Measurements from ENCODE around the gene MUC5AC. TPM values are rescaled to one million over a fixed set of nuclear protein-coding genes. Genes with fewer than 3 reads are reported as not detected.

Gene MUC5AC
- total and polyA plus RNA-seq, 4 donors = not detected

DNA sequence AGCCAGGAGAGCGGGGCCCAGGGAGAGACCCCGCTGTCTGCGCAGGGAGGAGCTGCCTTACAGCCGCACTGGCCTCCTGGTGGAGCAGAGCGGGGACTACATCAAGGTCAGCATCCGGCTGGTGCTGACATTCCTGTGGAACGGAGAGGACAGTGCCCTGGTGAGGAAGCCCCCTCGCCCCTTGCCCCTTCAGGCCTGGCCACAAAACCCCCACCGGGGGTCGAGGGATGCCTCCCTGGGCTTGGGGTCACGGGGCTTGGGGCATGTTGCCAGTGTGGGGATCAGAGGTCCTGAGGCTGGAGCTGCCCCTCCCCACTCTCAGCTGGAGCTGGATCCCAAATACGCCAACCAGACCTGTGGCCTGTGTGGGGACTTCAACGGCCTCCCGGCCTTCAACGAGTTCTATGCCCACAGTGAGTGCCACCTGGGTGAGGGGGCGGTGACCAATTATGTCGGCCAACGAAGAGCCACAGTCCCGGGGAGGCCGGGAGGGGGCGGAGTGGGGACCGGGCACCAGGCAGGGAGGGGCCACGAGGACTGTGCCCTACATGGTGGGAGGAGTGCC is 69.3 kb downstream of the MUC5AC start:
- WGBS = 58% methylated on average over 23 of the region's 23 CpGs
- no peak overlapping the region for H3K27ac ChIP-seq (ENCODE audit: low read depth in 1 of 2, low read length in 2 of 2)
- H3K27me3 ChIP-seq (ENCODE audit: control insufficient read depth in 4 of 4, insufficient read depth in 4 of 4, low read length in 3 of 4) = no peaks in the 10 kb centered on the region
- H3K9me3 ChIP-seq (ENCODE audit: control insufficient read depth in 4 of 4, low read length in 3 of 4) = no peaks in the 10 kb centered on the region
- H3K36me3 ChIP-seq (ENCODE audit: control insufficient read depth in 4 of 4, insufficient read depth in 3 of 4, low read depth in 1 of 4, low read length in 3 of 4) = no peaks in the 10 kb centered on the region
- no peak overlapping the region for H3K4me3 ChIP-seq (ENCODE audit: low read depth in 1 of 3, low read length in 3 of 3)
- TF ChIP-seq, protein P1, sequence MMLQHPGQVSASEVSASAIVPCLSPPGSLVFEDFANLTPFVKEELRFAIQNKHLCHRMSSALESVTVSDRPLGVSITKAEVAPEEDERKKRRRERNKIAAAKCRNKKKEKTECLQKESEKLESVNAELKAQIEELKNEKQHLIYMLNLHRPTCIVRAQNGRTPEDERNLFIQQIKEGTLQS (IDR thresholded peaks at IDR 0.05) = no peak
- no peak for TF ChIP-seq HNF4A (conservative IDR thresholded peaks at IDR 0.05)
- no peak for TF ChIP-seq FOXA1 (IDR thresholded peaks at IDR 0.05)
- TF ChIP-seq CTCF (IDR thresholded peaks at IDR 0.05; ENCODE audit: low read depth, low read length, missing input control) = no peak
- TF ChIP-seq YY1 (IDR thresholded peaks at IDR 0.05) = no peak
- no peak for TF ChIP-seq RAD21 (IDR thresholded peaks at IDR 0.05)
- no peaks in the 10 kb centered on the region for H3K4me1 ChIP-seq (ENCODE audit: control insufficient read depth in 4 of 4, insufficient read depth in 4 of 4, low read length in 3 of 4)
- no peak for DNase-seq (ENCODE audit: low spot score)
- no peak overlapping the region for H3K9ac ChIP-seq (ENCODE audit: low read depth in 1 of 2, low read length in 2 of 2)

- Histone ChIP-seq H3K9me3 (ENCODE audit: control insufficient read depth in 4 of 4, low read length in 3 of 4) (no peaks in the 10 kb centered on the region), H3K4me3 (ENCODE audit: low read depth in 1 of 3, low read length in 3 of 3) (no peak overlapping the region), H3K4me1 (ENCODE audit: control insufficient read depth in 4 of 4, insufficient read depth in 4 of 4, low read length in 3 of 4) (no peaks in the 10 kb centered on the region), H3K36me3 (ENCODE audit: control insufficient read depth in 4 of 4, insufficient read depth in 3 of 4, low read depth in 1 of 4, low read length in 3 of 4) (no peaks in the 10 kb centered on the region), H3K9ac (ENCODE audit: low read depth in 1 of 2, low read length in 2 of 2) (no peak overlapping the region), H3K27ac (ENCODE audit: low read depth in 1 of 2, low read length in 2 of 2) (no peak overlapping the region), H3K27me3 (ENCODE audit: control insufficient read depth in 4 of 4, insufficient read depth in 4 of 4, low read length in 3 of 4) (no peaks in the 10 kb centered on the region)
- TF ChIP-seq CTCF (IDR thresholded peaks at IDR 0.05; ENCODE audit: low read depth, low read length, missing input control) (no peak), HNF4A (conservative IDR thresholded peaks at IDR 0.05) (no peak)
- DNase-seq (ENCODE audit: low spot score) = no peak
- 79% methylated on average over 23 of the region's 23 CpGs for WGBS
These were observed 69.9 kb downstream of the MUC5AC start for GRCh38 chr11:1227551-1228100.

DNA sequence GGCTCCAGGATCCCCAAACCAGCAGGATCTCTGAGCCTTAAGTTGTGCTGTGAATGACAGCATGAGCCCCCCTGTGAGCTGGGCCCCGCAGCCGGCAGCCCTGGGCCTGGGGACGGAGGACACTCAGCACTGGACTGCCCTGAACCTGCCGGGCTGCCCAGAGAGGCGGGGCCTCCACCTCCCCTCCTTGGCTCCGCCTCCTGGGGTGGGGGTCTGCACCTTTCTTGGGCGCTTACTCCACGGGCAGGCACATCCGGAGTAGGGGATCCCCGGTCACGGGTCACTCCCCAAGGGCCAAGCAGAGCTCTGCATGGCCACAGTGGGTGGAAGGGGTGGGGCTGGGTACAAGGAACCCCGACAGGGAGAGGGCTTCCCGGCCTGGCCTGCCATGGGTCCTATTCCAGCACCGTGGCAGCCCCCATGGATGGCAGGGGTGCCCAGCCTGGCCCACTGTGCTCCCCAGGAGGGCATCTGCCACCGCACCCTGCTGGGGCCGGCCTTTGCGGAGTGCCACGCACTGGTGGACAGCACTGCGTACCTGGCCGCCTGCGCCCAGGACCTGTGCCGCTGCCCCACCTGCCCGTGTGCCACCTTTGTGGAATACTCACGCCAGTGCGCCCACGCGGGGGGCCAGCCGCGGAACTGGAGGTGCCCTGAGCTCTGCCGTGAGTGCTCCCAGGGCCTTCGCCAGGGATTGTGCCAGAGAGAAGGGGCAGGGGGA is 70.5 kb downstream of the MUC5AC start:
- Histone ChIP-seq H3K4me1 (ENCODE audit: control insufficient read depth in 4 of 4, insufficient read depth in 4 of 4, low read length in 3 of 4) (no peaks in the 10 kb centered on the region), H3K27me3 (ENCODE audit: control insufficient read depth in 4 of 4, insufficient read depth in 4 of 4, low read length in 3 of 4) (no peaks in the 10 kb centered on the region), H3K4me3 (ENCODE audit: low read depth in 1 of 3, low read length in 3 of 3) (no peak overlapping the region), H3K36me3 (ENCODE audit: control insufficient read depth in 4 of 4, insufficient read depth in 3 of 4, low read depth in 1 of 4, low read length in 3 of 4) (no peaks in the 10 kb centered on the region), H3K27ac (ENCODE audit: low read depth in 1 of 2, low read length in 2 of 2) (no peak overlapping the region), H3K9me3 (ENCODE audit: control insufficient read depth in 4 of 4, low read length in 3 of 4) (no peaks in the 10 kb centered on the region), H3K9ac (ENCODE audit: low read depth in 1 of 2, low read length in 2 of 2) (no peak overlapping the region)
- DNase-seq (ENCODE audit: low spot score) = no peak
- whole genome bisulfite sequencing = 78% methylated on average over 31 of the region's 31 CpGs
- TF ChIP-seq HNF4A (conservative IDR thresholded peaks at IDR 0.05) (no peak), YY1 (IDR thresholded peaks at IDR 0.05) (no peak), FOXA1 (IDR thresholded peaks at IDR 0.05) (no peak), RAD21 (IDR thresholded peaks at IDR 0.05) (no peak), JUND (IDR thresholded peaks at IDR 0.05) (no peak), FOXA2 (IDR thresholded peaks at IDR 0.05) (no peak), HNF4G (IDR thresholded peaks at IDR 0.05) (no peak), SP1 (IDR thresholded peaks at IDR 0.05) (no peak)
- TF ChIP-seq, protein P2, sequence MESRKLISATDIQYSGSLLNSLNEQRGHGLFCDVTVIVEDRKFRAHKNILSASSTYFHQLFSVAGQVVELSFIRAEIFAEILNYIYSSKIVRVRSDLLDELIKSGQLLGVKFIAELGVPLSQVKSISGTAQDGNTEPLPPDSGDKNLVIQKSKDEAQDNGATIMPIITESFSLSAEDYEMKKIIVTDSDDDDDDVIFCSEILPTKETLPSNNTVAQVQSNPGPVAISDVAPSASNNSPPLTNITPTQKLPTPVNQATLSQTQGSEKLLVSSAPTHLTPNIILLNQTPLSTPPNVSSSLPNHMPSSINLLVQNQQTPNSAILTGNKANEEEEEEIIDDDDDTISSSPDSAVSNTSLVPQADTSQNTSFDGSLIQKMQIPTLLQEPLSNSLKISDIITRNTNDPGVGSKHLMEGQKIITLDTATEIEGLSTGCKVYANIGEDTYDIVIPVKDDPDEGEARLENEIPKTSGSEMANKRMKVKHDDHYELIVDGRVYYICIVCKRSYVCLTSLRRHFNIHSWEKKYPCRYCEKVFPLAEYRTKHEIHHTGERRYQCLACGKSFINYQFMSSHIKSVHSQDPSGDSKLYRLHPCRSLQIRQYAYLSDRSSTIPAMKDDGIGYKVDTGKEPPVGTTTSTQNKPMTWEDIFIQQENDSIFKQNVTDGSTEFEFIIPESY (IDR thresholded peaks at IDR 0.05) = no peak
- TF ChIP-seq, protein P3, sequence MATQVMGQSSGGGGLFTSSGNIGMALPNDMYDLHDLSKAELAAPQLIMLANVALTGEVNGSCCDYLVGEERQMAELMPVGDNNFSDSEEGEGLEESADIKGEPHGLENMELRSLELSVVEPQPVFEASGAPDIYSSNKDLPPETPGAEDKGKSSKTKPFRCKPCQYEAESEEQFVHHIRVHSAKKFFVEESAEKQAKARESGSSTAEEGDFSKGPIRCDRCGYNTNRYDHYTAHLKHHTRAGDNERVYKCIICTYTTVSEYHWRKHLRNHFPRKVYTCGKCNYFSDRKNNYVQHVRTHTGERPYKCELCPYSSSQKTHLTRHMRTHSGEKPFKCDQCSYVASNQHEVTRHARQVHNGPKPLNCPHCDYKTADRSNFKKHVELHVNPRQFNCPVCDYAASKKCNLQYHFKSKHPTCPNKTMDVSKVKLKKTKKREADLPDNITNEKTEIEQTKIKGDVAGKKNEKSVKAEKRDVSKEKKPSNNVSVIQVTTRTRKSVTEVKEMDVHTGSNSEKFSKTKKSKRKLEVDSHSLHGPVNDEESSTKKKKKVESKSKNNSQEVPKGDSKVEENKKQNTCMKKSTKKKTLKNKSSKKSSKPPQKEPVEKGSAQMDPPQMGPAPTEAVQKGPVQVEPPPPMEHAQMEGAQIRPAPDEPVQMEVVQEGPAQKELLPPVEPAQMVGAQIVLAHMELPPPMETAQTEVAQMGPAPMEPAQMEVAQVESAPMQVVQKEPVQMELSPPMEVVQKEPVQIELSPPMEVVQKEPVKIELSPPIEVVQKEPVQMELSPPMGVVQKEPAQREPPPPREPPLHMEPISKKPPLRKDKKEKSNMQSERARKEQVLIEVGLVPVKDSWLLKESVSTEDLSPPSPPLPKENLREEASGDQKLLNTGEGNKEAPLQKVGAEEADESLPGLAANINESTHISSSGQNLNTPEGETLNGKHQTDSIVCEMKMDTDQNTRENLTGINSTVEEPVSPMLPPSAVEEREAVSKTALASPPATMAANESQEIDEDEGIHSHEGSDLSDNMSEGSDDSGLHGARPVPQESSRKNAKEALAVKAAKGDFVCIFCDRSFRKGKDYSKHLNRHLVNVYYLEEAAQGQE (IDR thresholded peaks at IDR 0.05) = no peak
- TF ChIP-seq, protein P4, sequence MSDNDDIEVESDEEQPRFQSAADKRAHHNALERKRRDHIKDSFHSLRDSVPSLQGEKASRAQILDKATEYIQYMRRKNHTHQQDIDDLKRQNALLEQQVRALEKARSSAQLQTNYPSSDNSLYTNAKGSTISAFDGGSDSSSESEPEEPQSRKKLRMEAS (IDR thresholded peaks at IDR 0.05) = no peak
